Body of pancreas (tissue), 4 donors: ENCODE data around the gene C6orf89. TPM values are rescaled to one million over a fixed set of nuclear protein-coding genes. Genes with fewer than 3 reads are reported as not detected.

Source experiments
- ATAC-seq: fragments of 150-250 bp; one replicate; pipeline ENCODE4 v1.9.1; 2016
- DNase-seq, 4 donors: peaks; one replicate each; pipeline ENCODE4 v3.0.0-alpha.2; 2019
- H3K27ac ChIP-seq, 4 donors: fragments of 200-600 bp; sonication (generic); 1 replicate in 3 of 4; 2 replicates in 1 of 4; pipeline versions ENCODE4 v1.5.1 to v1.6.1; 2016 to 2019; ENCODE audit warnings: mild to moderate bottlenecking in 1 of 4, mixed read lengths in 1 of 4, moderate library complexity in 1 of 4
- H3K27me3 ChIP-seq, 2 donors: fragments of 200-600 bp; sonication (generic); one replicate each; pipeline ENCODE4 v1.6.0; 2016; ENCODE audit warnings: mild to moderate bottlenecking in 1 of 2
- H3K36me3 ChIP-seq, 2 donors: fragments of 200-600 bp; sonication (generic); replicated peaks in 1 of 2; 2 replicates each; pipeline ENCODE4 v1.5.1; 2016; ENCODE audit warnings: low read depth in 2 of 2; ENCODE audit not compliant: insufficient read depth in 1 of 2
- H3K4me1 ChIP-seq: fragments of 200-600 bp; sonication (generic); one replicate; pipeline ENCODE4 v1.6.0; 2016
- H3K4me3 ChIP-seq, 2 donors: fragments of 200-600 bp; sonication (generic); 1 replicate in 1 of 2; 2 replicates in 1 of 2; pipeline ENCODE4 v1.5.1; 2016 to 2019
- H3K9me3 ChIP-seq, 3 donors: fragments of 200-600 bp; sonication (generic); 1 replicate in 2 of 3; 2 replicates in 1 of 3; pipeline ENCODE4 v1.5.1; 2016
- POLR2A ChIP-seq, 3 donors: fragments of 450-650 bp; IDR thresholded peaks; one replicate each; pipeline ENCODE4 v1.6.1; 2016; ENCODE audit warnings: antibody characterized with exemption in 3 of 3, mild to moderate bottlenecking in 2 of 3
- WGBS, 2 donors: methylation state at CpG; one replicate each; pipeline ENCODE4 v1.1.5; 2017; 5-methylcytosine and 5-hydroxymethylcytosine counted together
- intact Hi-C: fragments of 100-400 bp; cut with DNase I; formaldehyde crosslinking; loops from one replicate; pipeline ENCODE4 v1.15.1; 2023
- total RNA-seq, 2 donors: library from RNA; depleted of rRNA; stranded (reverse); fragments of >200 nt; gene quantifications; one replicate each; pipeline ENCODE4 v1.1.0, GENCODE V29; 2016
- TF ChIP-seq, protein P1 (sequence below), 7 experiments: fragments of 450-650 bp in 4 of 7; fragments of 200-600 bp in 3 of 7; sonication (generic) in 3 of 7; IDR thresholded peaks; one replicate each; pipeline ENCODE4 v1.5.1; 2016 to 2019; ENCODE audit warnings: antibody characterized with exemption in 7 of 7

C6orf89 gene
- total RNA-seq, 2 donors from 2014 or later, result 16.5 to 25.7 TPM

DNA sequence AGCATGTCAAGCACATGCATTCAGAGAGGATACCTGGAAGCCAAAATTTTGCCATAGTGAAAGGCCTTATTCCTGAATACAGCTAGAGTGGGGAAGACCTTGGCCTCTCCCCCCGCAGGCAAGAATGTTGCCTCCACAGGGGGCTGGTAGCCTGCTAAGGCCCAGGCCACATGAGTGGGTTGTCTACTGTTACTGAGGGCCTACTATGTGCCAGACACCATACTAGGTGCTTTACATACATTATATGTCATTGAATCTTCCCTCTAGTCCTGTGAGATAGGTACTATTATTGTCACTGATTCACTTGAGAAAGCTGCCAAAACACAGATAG lies 68.1 kb downstream of the C6orf89 start:
- Histone ChIP-seq H3K4me3 (no peak overlapping the region), H3K9me3 (no peaks in the 10 kb centered on the region), H3K27me3 (no peaks in the 10 kb centered on the region), H3K27ac (no peak overlapping the region), H3K36me3 (no peaks in the 10 kb centered on the region), H3K4me1 (peaks cover 8% of the 10 kb centered on the region)
- intact Hi-C loops, result no loop called here
- TF ChIP-seq POLR2A (IDR thresholded peaks at IDR 0.05), result no peak
- TF ChIP-seq, protein P1, sequence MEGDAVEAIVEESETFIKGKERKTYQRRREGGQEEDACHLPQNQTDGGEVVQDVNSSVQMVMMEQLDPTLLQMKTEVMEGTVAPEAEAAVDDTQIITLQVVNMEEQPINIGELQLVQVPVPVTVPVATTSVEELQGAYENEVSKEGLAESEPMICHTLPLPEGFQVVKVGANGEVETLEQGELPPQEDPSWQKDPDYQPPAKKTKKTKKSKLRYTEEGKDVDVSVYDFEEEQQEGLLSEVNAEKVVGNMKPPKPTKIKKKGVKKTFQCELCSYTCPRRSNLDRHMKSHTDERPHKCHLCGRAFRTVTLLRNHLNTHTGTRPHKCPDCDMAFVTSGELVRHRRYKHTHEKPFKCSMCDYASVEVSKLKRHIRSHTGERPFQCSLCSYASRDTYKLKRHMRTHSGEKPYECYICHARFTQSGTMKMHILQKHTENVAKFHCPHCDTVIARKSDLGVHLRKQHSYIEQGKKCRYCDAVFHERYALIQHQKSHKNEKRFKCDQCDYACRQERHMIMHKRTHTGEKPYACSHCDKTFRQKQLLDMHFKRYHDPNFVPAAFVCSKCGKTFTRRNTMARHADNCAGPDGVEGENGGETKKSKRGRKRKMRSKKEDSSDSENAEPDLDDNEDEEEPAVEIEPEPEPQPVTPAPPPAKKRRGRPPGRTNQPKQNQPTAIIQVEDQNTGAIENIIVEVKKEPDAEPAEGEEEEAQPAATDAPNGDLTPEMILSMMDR (IDR thresholded peaks at IDR 0.05), result no peak
- no peak for ATAC-seq
- DNase-seq, result no peak
- 73 to 100% methylated on average over 1 of the region's 1 CpG for WGBS, 2 donors

DNA sequence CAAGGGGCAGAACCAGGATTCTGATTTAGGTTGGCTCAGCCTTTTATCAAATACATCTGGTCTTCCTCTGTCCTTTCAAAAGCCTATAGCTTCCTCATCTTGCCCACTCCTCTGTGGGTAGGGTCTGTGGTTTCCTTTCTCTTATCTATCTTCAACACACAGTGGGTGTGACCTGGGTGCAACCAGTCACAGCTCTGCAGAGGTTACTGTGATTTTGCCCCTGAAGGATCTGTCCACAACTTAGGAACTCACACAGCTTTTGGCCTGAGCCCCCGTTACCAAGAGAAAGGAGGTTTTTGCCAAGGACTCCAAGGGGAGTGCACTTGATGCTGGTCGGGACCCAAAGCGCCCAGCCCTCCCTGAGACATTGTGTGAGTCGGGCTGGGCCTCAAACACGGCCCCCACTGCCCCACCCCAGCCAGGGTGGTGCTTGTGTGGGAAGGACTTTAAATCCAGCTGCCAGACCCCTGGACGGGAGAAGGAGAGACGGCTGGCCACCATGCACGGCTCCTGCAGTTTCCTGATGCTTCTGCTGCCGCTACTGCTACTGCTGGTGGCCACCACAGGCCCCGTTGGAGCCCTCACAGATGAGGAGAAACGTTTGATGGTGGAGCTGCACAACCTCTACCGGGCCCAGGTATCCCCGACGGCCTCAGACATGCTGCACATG lies 68.6 kb downstream of the C6orf89 start, which contains the start of gene PI16:
Gene PI16, plus strand, starts transcription at position 477 of the 670 bp plus-strand sequence. Its CDS starts 23 bp downstream, at position 500.
- no peak within 1 kb of the TSS for H3K4me3 ChIP-seq

DNA sequence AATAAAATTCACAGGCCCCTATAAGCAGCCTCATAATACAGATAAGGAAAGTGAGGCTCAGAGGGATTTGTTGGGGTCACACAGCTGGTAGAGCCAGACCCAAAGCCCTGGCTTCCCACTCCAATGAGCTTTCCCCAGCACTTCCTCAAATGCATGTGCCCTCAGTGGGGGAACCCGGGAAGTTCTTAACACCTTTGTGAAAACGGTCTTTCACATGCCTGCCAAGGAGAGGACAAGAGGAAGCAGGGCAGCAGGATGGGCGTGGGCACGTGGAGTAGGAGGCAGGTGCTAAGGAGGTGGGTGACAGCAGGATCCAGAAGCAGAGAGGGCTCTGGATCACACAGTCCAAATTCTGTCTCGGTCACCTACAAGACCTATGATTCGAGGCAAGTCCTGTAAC lies 69.4 kb downstream of the C6orf89 start:
- H3K9me3 ChIP-seq, result no peaks in the 10 kb centered on the region
- DNase-seq, result no peak
- H3K27ac ChIP-seq, result no peak overlapping the region
- intact Hi-C loops, result no loop called here
- no peak overlapping the region for H3K4me3 ChIP-seq
- peaks cover 8% of the 10 kb centered on the region for H3K4me1 ChIP-seq
- ATAC-seq, result no peak
- H3K36me3 ChIP-seq, result no peaks in the 10 kb centered on the region
- TF ChIP-seq, protein P1 (IDR thresholded peaks at IDR 0.05), result no peak
- TF ChIP-seq POLR2A (IDR thresholded peaks at IDR 0.05), result no peak
- H3K27me3 ChIP-seq, result no peaks in the 10 kb centered on the region
- 66 to 74% methylated on average over 6 of the region's 6 CpGs for WGBS, 2 donors

More for the DNA sequence above, 68.6 kb downstream of the C6orf89 start, which contains the start of gene PI16:
- 67 to 100% methylated on average over 3 to 14 of the region's 14 CpGs for WGBS, 2 donors
- TF ChIP-seq POLR2A (IDR thresholded peaks at IDR 0.05), result no peak
- TF ChIP-seq, protein P1 (IDR thresholded peaks at IDR 0.05), result no peak
- Histone ChIP-seq H3K27ac (no peak within 1 kb of the TSS), H3K4me1 (peaks cover 8% of the 10 kb centered on the region), H3K9me3 (no peaks in the 10 kb centered on the region), H3K27me3 (no peaks in the 10 kb centered on the region), H3K36me3 (no peaks in the 10 kb centered on the region)
- no peak for ATAC-seq
- intact Hi-C loops, result no loop called here
- DNase-seq, result no peak

GRCh38 chr6:36955671-36956445 lies 70.1 kb downstream of the C6orf89 start:
- Histone ChIP-seq H3K27me3 (no peaks in the 10 kb centered on the region), H3K27ac (no peak overlapping the region), H3K36me3 (no peaks in the 10 kb centered on the region), H3K4me3 (no peak overlapping the region), H3K9me3 (no peaks in the 10 kb centered on the region), H3K4me1 (peaks cover 8% of the 10 kb centered on the region)
- DNase-seq (peak in 1 of 4 donors; percentile 81), ATAC-seq (no peak)
- WGBS, 2 donors, result 76 to 84% methylated on average over 9 of the region's 9 CpGs
- intact Hi-C loops, result no loop called here
- TF ChIP-seq POLR2A (IDR thresholded peaks at IDR 0.05), result no peak
- TF ChIP-seq, protein P1 (IDR thresholded peaks at IDR 0.05), result no peak
